Activated naive CD8-positive, alpha-beta T cell treated with anti-CD3 and anti-CD28 coated beads, Interleukin-2, amount 10 ng/mL, durations not matched to agents 7 days and 5 days (primary cell): ENCODE measurements around the gene PTPRN2. TPM values are rescaled to one million over a fixed set of nuclear protein-coding genes. Genes with fewer than 3 reads are reported as not detected.

ENCODE experiments used
- ATAC-seq: fragments of 150-1000 bp; cut with Tn5 transposase; one replicate; pipeline ENCODE4 v1.10.0; 2021; ENCODE audit warnings: low read depth, moderate library complexity
- POLR2A ChIA-PET: fragments of 350-600 bp; sonication (Branson Sonifier 250); formaldehyde crosslinking; loops from one replicate; lab custom pipeline; 2021; ENCODE audit warnings: antibody characterized with exemption; lab: Charles Lee
- DNase-seq: peaks from one replicate; pipeline ENCODE4 v3.0.0; 2021
- H3K27ac Mint-ChIP-seq: one replicate; pipeline ENCODE4 v1.8.0; 2022; ENCODE audit warnings: mild to moderate bottlenecking, mixed read lengths
- H3K27me3 Mint-ChIP-seq: one replicate; pipeline ENCODE4 v1.8.0; 2022; ENCODE audit warnings: mild to moderate bottlenecking, moderate library complexity, mixed read lengths
- H3K36me3 Mint-ChIP-seq: one replicate; pipeline ENCODE4 v1.8.0; 2021; ENCODE audit warnings: mild to moderate bottlenecking, mixed read lengths
- H3K4me1 Mint-ChIP-seq: one replicate; pipeline ENCODE4 v1.8.0; 2021; ENCODE audit warnings: mixed read lengths
- H3K4me3 Mint-ChIP-seq: one replicate; pipeline ENCODE4 v1.8.0; 2022; ENCODE audit warnings: mild to moderate bottlenecking, moderate library complexity, mixed read lengths
- H3K9me3 Mint-ChIP-seq: one replicate; pipeline ENCODE4 v1.8.0; 2021; ENCODE audit warnings: mixed read lengths
- total RNA-seq, 2 experiments: library from RNA; stranded (reverse); gene quantifications; one replicate each; pipeline ENCODE4 v1.2.3, GENCODE V29; 2021

The PTPRN2 gene
- total RNA-seq, 2 experiments from 2014 or later, result 4.5 to 4.9 TPM

- DNase-seq (no peak), ATAC-seq (no peak)
- Mint-ChIP-seq H3K27me3 (no peaks in the 10 kb centered on the region), H3K36me3 (peaks cover 2% of the 10 kb centered on the region), H3K4me1 (no peaks in the 10 kb centered on the region), H3K4me3 (no peak overlapping the region), H3K9me3 (peaks cover 16% of the 10 kb centered on the region), H3K27ac (no peak overlapping the region)
- POLR2A ChIA-PET, result no interaction called here
These were observed 501.6 kb downstream of the PTPRN2 start for GRCh38 chr7:158085741-158086695.

GRCh38 chr7:158084555-158084954 is 503.1 kb downstream of the PTPRN2 start:
- DNase-seq, result no peak
- Mint-ChIP-seq H3K9me3 (peaks cover 16% of the 10 kb centered on the region), H3K27ac (no peak overlapping the region), H3K36me3 (peaks cover 2% of the 10 kb centered on the region), H3K27me3 (no peaks in the 10 kb centered on the region), H3K4me1 (no peaks in the 10 kb centered on the region), H3K4me3 (no peak overlapping the region)
- POLR2A ChIA-PET, result no interaction called here
- no peak for ATAC-seq

GRCh38 chr7:158083526-158084310 is 503.9 kb downstream of the PTPRN2 start:
- no peak overlapping the region for H3K27ac Mint-ChIP-seq
- no peak for DNase-seq
- ATAC-seq, result no peak

GRCh38 chr7:158082761-158083160 is 504.9 kb downstream of the PTPRN2 start:
- Mint-ChIP-seq H3K27ac (no peak overlapping the region), H3K9me3 (peaks cover 16% of the 10 kb centered on the region), H3K36me3 (peaks cover 2% of the 10 kb centered on the region), H3K27me3 (peaks cover 2% of the 10 kb centered on the region), H3K4me1 (no peaks in the 10 kb centered on the region), H3K4me3 (no peak overlapping the region)
- ATAC-seq (no peak), DNase-seq (no peak)
- POLR2A ChIA-PET, result no interaction called here

More at GRCh38 chr7:158083526-158084310, 503.9 kb downstream of the PTPRN2 start:
- Mint-ChIP-seq H3K4me1 (no peaks in the 10 kb centered on the region), H3K4me3 (no peak overlapping the region), H3K9me3 (peaks cover 16% of the 10 kb centered on the region), H3K27me3 (no peaks in the 10 kb centered on the region), H3K36me3 (peaks cover 2% of the 10 kb centered on the region)
- POLR2A ChIA-PET, result no interaction called here

- no peak for ATAC-seq
- H3K4me3 Mint-ChIP-seq, result no peak overlapping the region
- no peak for DNase-seq
- H3K4me1 Mint-ChIP-seq, result no peaks in the 10 kb centered on the region
- POLR2A ChIA-PET, result no interaction called here
- H3K36me3 Mint-ChIP-seq, result peaks cover 2% of the 10 kb centered on the region
- peaks cover 7% of the 10 kb centered on the region for H3K9me3 Mint-ChIP-seq
- H3K27me3 Mint-ChIP-seq, result peaks cover 2% of the 10 kb centered on the region
- H3K27ac Mint-ChIP-seq, result no peak overlapping the region
These were observed 506.7 kb downstream of the PTPRN2 start for GRCh38 chr7:158080899-158081445.

GRCh38 chr7:158077934-158078910 is 509.4 kb downstream of the PTPRN2 start:
- Mint-ChIP-seq H3K36me3 (no peaks in the 10 kb centered on the region), H3K4me1 (no peaks in the 10 kb centered on the region), H3K4me3 (no peak overlapping the region), H3K9me3 (no peaks in the 10 kb centered on the region), H3K27me3 (peaks cover 2% of the 10 kb centered on the region), H3K27ac (no peak overlapping the region)
- DNase-seq (no peak), ATAC-seq (no peak)
- POLR2A ChIA-PET, result no interaction called here

- POLR2A ChIA-PET, result no interaction called here
- H3K36me3 Mint-ChIP-seq, result no peaks in the 10 kb centered on the region
- DNase-seq (no peak), ATAC-seq (no peak)
- H3K4me3 Mint-ChIP-seq, result no peak overlapping the region
- H3K27ac Mint-ChIP-seq, result no peak overlapping the region
- H3K9me3 Mint-ChIP-seq, result no peaks in the 10 kb centered on the region
- peaks cover 2% of the 10 kb centered on the region for H3K27me3 Mint-ChIP-seq
- no peaks in the 10 kb centered on the region for H3K4me1 Mint-ChIP-seq
These were observed 510.3 kb downstream of the PTPRN2 start for GRCh38 chr7:158077151-158077840.

GRCh38 chr7:158076656-158077055 is 511.0 kb downstream of the PTPRN2 start:
- H3K4me1 Mint-ChIP-seq, result no peaks in the 10 kb centered on the region
- DNase-seq, result no peak
- no peaks in the 10 kb centered on the region for H3K36me3 Mint-ChIP-seq
- no peak overlapping the region for H3K27ac Mint-ChIP-seq
- ATAC-seq, result no peak
- H3K27me3 Mint-ChIP-seq, result peaks cover 2% of the 10 kb centered on the region
- POLR2A ChIA-PET, result no interaction called here
- no peak overlapping the region for H3K4me3 Mint-ChIP-seq
- H3K9me3 Mint-ChIP-seq, result peaks cover 2% of the 10 kb centered on the region

GRCh38 chr7:158076215-158076614 is 511.4 kb downstream of the PTPRN2 start:
- Mint-ChIP-seq H3K9me3 (peaks cover 2% of the 10 kb centered on the region), H3K4me3 (no peak overlapping the region), H3K27me3 (peaks cover 2% of the 10 kb centered on the region), H3K4me1 (no peaks in the 10 kb centered on the region), H3K27ac (no peak overlapping the region), H3K36me3 (no peaks in the 10 kb centered on the region)
- DNase-seq (no peak), ATAC-seq (no peak)
- POLR2A ChIA-PET, result no interaction called here

GRCh38 chr7:158075633-158076001 is 512.0 kb downstream of the PTPRN2 start:
- no peaks in the 10 kb centered on the region for H3K36me3 Mint-ChIP-seq
- H3K27me3 Mint-ChIP-seq, result peaks cover 2% of the 10 kb centered on the region
- POLR2A ChIA-PET, result no interaction called here

GRCh38 chr7:158074896-158075632 is 512.6 kb downstream of the PTPRN2 start:
- POLR2A ChIA-PET, result no interaction called here
- no peak overlapping the region for H3K4me3 Mint-ChIP-seq
- DNase-seq (no peak), ATAC-seq (no peak)
- H3K36me3 Mint-ChIP-seq, result peaks cover under 1% of the 10 kb centered on the region
- H3K27me3 Mint-ChIP-seq, result peaks cover 2% of the 10 kb centered on the region
- no peak overlapping the region for H3K27ac Mint-ChIP-seq
- H3K4me1 Mint-ChIP-seq, result no peaks in the 10 kb centered on the region
- peaks cover 2% of the 10 kb centered on the region for H3K9me3 Mint-ChIP-seq

More at GRCh38 chr7:158075633-158076001, 512.0 kb downstream of the PTPRN2 start:
- Mint-ChIP-seq H3K4me1 (no peaks in the 10 kb centered on the region), H3K27ac (no peak overlapping the region), H3K9me3 (peaks cover 2% of the 10 kb centered on the region), H3K4me3 (no peak overlapping the region)
- DNase-seq (no peak), ATAC-seq (no peak)
